ENCODE results near the gene LFNG. TPM values are rescaled to one million over a fixed set of nuclear protein-coding genes. Genes with fewer than 3 reads are reported as not detected.

The LFNG gene
- total RNA-seq, 1 experiment from 2014 or later: 38.1 TPM

DNA sequence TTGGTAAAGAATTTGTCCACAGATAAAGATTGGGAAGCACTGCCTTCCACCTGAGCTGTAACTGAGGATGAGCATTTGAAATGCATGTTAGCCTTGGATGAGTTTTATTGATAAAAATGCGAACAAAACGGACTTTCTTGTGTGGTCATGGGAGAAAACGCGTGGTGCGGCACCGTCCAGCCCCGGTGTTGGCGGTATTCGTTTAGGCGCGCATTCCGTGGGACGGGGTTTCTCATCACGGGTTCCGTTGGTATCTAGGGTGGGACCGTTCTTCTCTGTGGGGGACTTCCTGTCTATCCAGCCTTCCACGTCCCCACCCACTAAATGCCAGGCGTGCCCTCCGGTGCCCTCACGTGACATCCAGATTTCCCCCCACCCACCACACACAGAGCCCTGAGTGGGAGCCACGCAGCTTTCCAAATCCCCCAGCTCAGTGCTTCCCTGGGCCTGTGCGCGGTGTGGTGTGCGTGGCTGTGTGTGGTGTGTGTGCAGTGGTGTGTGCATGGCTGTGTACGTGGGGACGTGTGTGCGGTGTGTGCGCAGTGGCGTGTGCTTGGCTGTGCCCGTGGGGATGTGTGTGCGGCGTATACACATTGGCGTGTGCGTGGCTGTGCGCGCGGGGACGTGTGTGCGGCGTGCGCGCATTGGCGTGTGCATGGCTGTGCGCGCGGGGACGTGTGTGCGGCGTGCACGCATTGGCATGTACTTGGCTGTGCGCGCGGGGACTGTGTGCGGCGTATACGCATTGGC is 57.3 kb downstream of the LFNG start:
- intact Hi-C loops (cut with micrococcal nuclease; ENCODE audit: unreplicated experiment): no loop called here
- no peaks in the 10 kb centered on the region for H3K9me3 ChIP-seq (ENCODE audit: control insufficient read depth, insufficient read depth, low read depth, low read length)

More for the DNA sequence above, 57.3 kb downstream of the LFNG start:
- Histone ChIP-seq H3K36me3 (ENCODE audit: control insufficient read depth, insufficient read depth, low read length) (no peaks in the 10 kb centered on the region; the same call in 1 of the 2 replicates), H3K27me3 (ENCODE audit: control insufficient read depth, insufficient read depth, low read length) (no peaks in the 10 kb centered on the region), H3K4me1 (ENCODE audit: control insufficient read depth, insufficient read depth, low read length) (no peaks in the 10 kb centered on the region), H3K27ac (ENCODE audit: low read length) (no peak overlapping the region), H3K4me3 (ENCODE audit: low read depth in 2 of 2, low read length in 2 of 2) (no peak overlapping the region)
- ATAC-seq (no peak), DNase-seq (ENCODE audit: low read depth, low spot score) (no peak)
- TF ChIP-seq TCF7L2 (IDR thresholded peaks at IDR 0.05; ENCODE audit: low read depth, low read length): no peak
- no peak for TF ChIP-seq SIN3A (IDR thresholded peaks at IDR 0.05; ENCODE audit: borderline replicate concordance, insufficient read depth, low read depth, low read length)
- TF ChIP-seq POLR2AphosphoS5 (IDR thresholded peaks at IDR 0.05; ENCODE audit: low read depth, low read length): no peak
- TF ChIP-seq REST (IDR thresholded peaks at IDR 0.05; ENCODE audit: insufficient read depth in 1 of 2, low read depth in 2 of 2, low read length in 1 of 2): no peak
- TF ChIP-seq CTCF (IDR thresholded peaks at IDR 0.05): no peak
- CTCF ChIA-PET: interaction anchor here (0.7 kb wide), 1 partner anchor 26 kb away, joined by 3 read pairs; no protein-coding TSS in a partner anchor
- POLR2A ChIA-PET: no interaction called here
- BruUV-seq (replicated peaks): no TSS peak
- in situ Hi-C loops (cut with HindIII; ENCODE audit: low pct_unique_long_range_greater_than_20kb, low sequenced_read_pairs): no loop called here

Small RNA genes lying within 50 kb of the gene (microRNA-seq; reads per million reads assigned to microRNA genes)
- not detected for gene MIR4648 (ENCODE audit: unreplicated experiment)

Other genes with a start within 250 kb of the LFNG start
- 139 TPM for gene SNX8, start 205.3 kb upstream of the LFNG start, total RNA-seq (2021; ENCODE audit: unreplicated experiment)
- gene EIF3B, start 164.9 kb upstream of the LFNG start, total RNA-seq (2021; ENCODE audit: unreplicated experiment): 432 TPM
- 48.3 TPM for gene CHST12, start 116.2 kb upstream of the LFNG start, total RNA-seq (2021; ENCODE audit: unreplicated experiment)
- not detected for gene GRIFIN, start 43.4 kb upstream of the LFNG start, total RNA-seq (2021; ENCODE audit: unreplicated experiment)
- 76.9 TPM for gene BRAT1, start 35.8 kb downstream of the LFNG start, total RNA-seq (2021; ENCODE audit: unreplicated experiment)
- gene IQCE, start 39.2 kb downstream of the LFNG start, total RNA-seq (2021; ENCODE audit: unreplicated experiment): 44.8 TPM
- 278 TPM for gene TTYH3, start 112.2 kb downstream of the LFNG start, total RNA-seq (2021; ENCODE audit: unreplicated experiment)
- gene AMZ1, start 168.4 kb downstream of the LFNG start, total RNA-seq (2021; ENCODE audit: unreplicated experiment): 0.57 TPM